Mucosa of rectum (tissue), 2 donors: ENCODE measurements around the gene TALDO1.
"Not testable (repeated sequence)": the region's sequence is repeated elsewhere in the genome, so short reads cannot be mapped to it uniquely, and the experiment has no call there.

Source experiments
- H3K27ac ChIP-seq, 2 donors: one replicate each; pipeline ENCODE4 v1.7.0; 2013; ENCODE audit warnings: inconsistent platforms in 2 of 2, low read depth in 2 of 2, low read length in 2 of 2
- H3K27me3 ChIP-seq, 2 donors: one replicate each; pipeline ENCODE4 v1.7.0; 2013; ENCODE audit warnings: low read length in 2 of 2; ENCODE audit not compliant: control insufficient read depth in 2 of 2, insufficient read depth in 2 of 2
- H3K36me3 ChIP-seq, 2 donors: one replicate each; pipeline ENCODE4 v1.7.0; 2013; ENCODE audit warnings: low read length in 2 of 2; ENCODE audit not compliant: control insufficient read depth in 2 of 2, insufficient read depth in 2 of 2
- H3K4me1 ChIP-seq, 2 donors: one replicate each; pipeline ENCODE4 v1.7.0; 2013; ENCODE audit warnings: low read length in 2 of 2, mild to moderate bottlenecking in 1 of 2; ENCODE audit not compliant: control insufficient read depth in 2 of 2, insufficient read depth in 2 of 2
- H3K4me3 ChIP-seq, 2 donors: one replicate each; pipeline ENCODE4 v1.7.0; 2013; ENCODE audit warnings: low read length in 2 of 2
- H3K9ac ChIP-seq, 2 donors: one replicate each; pipeline ENCODE4 v1.7.0; 2013; ENCODE audit warnings: low read length in 2 of 2, low read depth in 1 of 2, mild to moderate bottlenecking in 1 of 2
- H3K9me3 ChIP-seq, 2 donors: one replicate each; pipeline ENCODE4 v1.7.0; 2013; ENCODE audit warnings: low read length in 2 of 2; ENCODE audit not compliant: control insufficient read depth in 2 of 2
- donor health status: healthy.
- donor health status: Normal muscosa, but diverticular disease.

The TALDO1 gene

DNA sequence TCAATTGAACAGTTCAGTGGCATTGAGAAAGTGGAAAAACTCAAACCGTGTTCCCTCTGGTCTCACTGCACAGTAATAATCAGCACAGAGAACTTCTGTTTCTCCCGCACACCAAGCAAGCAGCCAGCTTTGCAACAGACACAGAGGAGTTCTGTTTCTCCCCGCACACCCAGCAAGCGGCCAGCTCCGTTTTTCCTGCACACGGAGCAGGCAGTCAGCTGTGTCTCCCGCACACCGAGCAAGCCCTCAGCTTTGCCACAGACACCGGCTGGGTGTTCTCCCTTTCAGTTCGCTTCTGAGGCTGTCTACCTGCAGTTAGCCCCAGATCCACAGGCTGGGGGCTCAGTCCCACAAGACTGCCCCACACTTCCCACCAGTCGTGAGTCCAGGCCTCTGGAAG, 9.9 kb upstream of the TALDO1 start:
- H3K27me3 ChIP-seq: peaks cover 4 to 5% of the 10 kb centered on the region in 2 donors
- H3K27ac ChIP-seq: no peak overlapping the region
- no peaks in the 10 kb centered on the region for H3K36me3 ChIP-seq
- H3K9me3 ChIP-seq: no peaks in the 10 kb centered on the region
- no peaks in the 10 kb centered on the region for H3K4me1 ChIP-seq
- no peak overlapping the region for H3K4me3 ChIP-seq
- no peak overlapping the region for H3K9ac ChIP-seq

DNA sequence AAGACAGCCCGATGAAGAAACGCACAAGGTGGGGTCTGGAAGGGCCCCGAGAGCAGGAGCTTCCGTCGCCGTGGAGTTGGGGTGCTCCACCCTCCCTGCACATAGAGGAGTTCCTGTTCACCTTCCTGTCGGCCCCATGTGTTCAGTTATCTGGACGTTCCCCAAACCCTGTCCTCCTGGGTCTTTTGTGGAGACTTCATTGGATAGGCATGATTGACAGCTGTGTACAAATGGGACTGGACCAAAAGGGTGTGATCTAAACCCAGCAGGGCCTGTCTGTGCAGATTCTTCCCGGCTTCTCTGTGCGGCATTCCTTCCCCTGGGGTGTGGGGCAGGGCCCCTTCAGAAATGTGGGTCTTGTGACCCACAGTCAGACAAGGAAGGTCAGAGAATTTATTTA, 9.4 kb upstream of the TALDO1 start:
- H3K9ac ChIP-seq, H3K27ac ChIP-seq, H3K36me3 ChIP-seq, H3K4me3 ChIP-seq, H3K27me3 ChIP-seq, H3K4me1 ChIP-seq, H3K9me3 ChIP-seq: not testable (repeated sequence)

DNA sequence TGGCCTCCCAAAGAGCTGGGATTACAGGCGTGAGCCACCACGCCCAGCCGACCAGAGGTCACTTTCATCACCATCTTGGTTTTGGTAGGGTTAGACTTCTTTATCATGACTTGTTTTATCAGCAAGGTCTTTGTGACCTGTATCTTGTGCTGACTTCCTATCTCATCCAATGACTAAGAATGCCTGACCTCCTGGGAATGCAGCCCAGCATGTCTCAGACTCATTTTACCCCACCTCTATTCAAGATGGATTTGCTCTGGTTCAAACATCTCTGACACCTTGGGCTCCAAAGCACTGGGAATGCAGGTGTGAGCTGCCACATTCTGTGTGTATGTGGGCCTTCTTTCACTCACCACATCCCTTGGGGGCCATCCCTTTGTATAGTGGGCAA, 5.1 kb upstream of the TALDO1 start:
- Histone ChIP-seq H3K27ac (no peak overlapping the region), H3K4me1 (no peaks in the 10 kb centered on the region), H3K9ac (no peak overlapping the region), H3K27me3 (peaks cover 2 to 4% of the 10 kb centered on the region in 2 donors), H3K9me3 (no peaks in the 10 kb centered on the region), H3K36me3 (no peaks in the 10 kb centered on the region), H3K4me3 (no peak overlapping the region)

DNA sequence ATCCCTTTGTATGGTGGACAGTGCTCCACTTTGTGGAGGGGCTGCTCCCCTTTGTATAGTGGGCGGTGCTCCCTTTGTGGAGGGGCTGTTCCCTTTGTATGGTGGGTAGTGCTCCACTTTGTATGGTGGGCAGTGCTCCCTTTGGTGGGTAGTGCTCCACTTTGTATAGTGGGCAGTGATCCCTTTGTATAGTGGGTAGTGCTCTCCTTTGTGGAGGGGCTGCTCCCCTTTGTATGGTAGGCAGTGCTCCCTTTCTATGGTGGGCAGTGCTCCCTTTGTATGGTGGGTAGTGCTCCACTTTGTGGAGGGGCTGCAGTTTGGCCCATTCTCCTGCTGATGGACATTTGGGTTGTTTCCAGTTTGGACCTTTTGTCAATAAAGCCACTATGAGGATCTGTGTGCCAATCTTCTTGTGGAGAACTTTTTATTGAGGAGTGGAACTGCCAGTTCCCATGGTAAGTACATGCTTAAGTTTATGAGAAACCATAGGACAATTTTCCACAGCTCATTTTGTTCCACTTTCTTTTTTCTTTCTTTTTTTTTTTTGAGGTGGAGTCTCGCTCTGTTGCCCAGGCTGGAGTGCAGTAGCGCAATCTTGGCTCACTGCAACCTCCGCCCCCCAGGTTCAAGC, 4.6 kb upstream of the TALDO1 start:
- no peak overlapping the region for H3K4me3 ChIP-seq
- no peaks in the 10 kb centered on the region for H3K27me3 ChIP-seq
- H3K27ac ChIP-seq: no peak overlapping the region
- H3K4me1 ChIP-seq: peaks cover 0 to under 1% of the 10 kb centered on the region in 2 donors
- no peak overlapping the region for H3K9ac ChIP-seq
- H3K36me3 ChIP-seq: no peaks in the 10 kb centered on the region
- H3K9me3 ChIP-seq: no peaks in the 10 kb centered on the region

DNA sequence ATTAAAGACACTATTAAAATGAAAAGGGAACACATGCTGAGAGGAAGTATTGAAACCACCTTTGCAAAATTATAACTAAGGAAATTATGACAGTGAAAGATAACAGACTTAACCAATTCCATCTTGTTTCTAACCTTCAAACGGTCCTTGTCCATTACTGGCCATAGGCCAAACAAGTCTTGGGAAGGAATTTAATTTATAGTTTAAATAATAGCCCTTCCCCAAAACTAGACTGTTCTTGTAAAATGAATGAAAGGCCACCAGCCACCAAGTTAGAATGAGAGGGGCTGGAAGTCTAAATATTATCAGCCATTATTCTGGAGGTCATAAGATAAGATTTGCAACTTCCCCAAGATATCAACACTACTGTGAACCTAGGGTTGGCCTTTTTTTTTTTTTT, 1.8 kb upstream of the TALDO1 start:
- Histone ChIP-seq H3K9me3 (no peaks in the 10 kb centered on the region), H3K27ac (no peak overlapping the region), H3K36me3 (no peaks in the 10 kb centered on the region), H3K4me3 (no peak overlapping the region), H3K4me1 (peaks cover 10 to 16% of the 10 kb centered on the region in 2 donors), H3K9ac (no peak overlapping the region), H3K27me3 (no peaks in the 10 kb centered on the region)

DNA sequence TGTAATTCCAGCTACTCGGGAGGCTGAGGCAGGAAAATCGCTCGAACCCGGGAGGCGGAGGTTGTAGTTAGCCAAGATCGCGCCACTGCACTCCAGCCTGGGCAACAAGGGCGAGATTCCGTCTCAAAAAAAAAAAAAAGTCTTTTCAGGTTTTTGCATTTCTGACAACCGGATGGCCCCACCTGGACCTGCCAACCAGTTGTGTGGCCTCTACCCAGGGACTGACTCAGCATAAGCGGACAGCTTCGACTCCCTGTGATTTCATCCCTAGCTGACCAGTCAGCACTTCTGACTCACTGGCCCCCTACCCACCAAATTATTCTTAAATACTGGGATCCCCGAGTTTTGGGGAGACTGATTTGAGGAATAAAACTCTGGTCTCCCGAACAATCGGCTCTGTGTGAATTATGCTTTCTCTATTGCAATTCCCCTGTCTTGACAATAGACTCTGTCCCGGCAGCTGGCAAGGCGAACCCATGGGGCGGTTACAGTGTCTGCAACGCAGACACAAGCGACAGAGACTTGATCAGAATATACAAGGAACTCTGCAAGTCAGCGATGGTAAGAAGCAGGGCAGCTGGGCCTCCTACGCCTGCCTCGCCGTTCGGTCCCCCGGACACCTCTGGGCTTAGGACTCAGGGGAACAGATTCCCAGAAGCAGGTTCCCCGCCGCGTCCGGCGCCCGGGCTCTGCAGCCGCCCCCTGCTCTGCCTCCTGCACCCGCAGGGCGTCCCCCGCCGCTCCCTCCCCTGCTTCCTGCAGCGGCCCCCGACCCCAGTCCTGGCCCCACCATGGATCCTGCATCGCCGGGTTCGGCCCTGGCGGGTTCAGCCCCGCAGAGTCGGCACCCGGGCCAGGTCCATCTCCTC, 741 bp upstream of the TALDO1 start:
- H3K27me3 ChIP-seq: no peaks in the 10 kb centered on the region
- peak overlapping the region; percentile 66 to 81 for H3K4me3 ChIP-seq
- H3K27ac ChIP-seq: peak overlapping the region in 1 of 2 donors; percentile 75
- H3K9me3 ChIP-seq: no peaks in the 10 kb centered on the region
- H3K36me3 ChIP-seq: no peaks in the 10 kb centered on the region
- H3K4me1 ChIP-seq: peaks cover 10 to 16% of the 10 kb centered on the region in 2 donors
- peak overlapping the region; percentile 63 to 89 for H3K9ac ChIP-seq

DNA sequence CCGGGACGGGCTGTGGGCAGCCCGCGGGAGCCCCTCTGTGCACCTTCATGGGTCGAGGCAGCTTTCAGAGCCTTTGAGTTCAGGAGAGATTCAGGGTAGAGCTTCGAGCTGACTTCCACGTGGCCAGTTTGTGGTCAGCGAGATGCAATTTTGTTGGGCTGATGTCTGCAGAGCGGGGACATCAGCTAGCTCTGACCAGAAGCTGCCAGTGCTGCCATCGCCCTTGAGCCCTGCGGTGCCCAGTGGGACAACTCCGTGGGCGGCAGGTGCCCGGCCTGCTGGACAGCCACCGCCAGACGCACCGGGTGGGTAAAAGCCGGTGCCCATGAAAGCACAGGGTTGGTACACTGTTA, 719 bp downstream of the TALDO1 start:
- Histone ChIP-seq H3K27ac (peak overlapping the region; percentile 58 to 67), H3K9me3 (no peaks in the 10 kb centered on the region), H3K36me3 (peaks cover 0 to 3% of the 10 kb centered on the region in 2 donors), H3K27me3 (no peaks in the 10 kb centered on the region), H3K4me3 (peak overlapping the region; percentile 77 to 81), H3K4me1 (peaks cover 10 to 16% of the 10 kb centered on the region in 2 donors), H3K9ac (peak overlapping the region; percentile 72 to 89)

DNA sequence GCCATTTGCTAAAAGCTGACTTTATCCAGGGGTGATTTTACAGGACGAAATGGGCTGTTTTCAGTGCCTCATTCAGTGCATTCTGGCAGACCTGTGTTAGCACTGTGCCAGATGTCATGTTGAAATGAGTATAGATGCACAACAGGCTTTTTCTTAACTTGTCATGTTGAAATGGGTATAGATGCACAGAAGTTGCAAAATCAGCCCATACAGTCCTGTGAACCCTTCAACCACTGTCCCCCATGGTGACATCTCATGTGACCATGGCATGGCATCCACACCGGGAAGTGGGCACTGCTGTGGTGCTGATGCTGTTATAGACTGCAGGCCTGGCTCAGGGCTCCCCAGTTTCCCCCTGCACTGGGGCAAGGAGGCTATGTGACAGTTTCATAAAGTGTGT, 2.5 kb downstream of the TALDO1 start:
- Histone ChIP-seq H3K36me3 (peaks cover 0 to 3% of the 10 kb centered on the region in 2 donors), H3K27ac (no peak overlapping the region), H3K27me3 (no peaks in the 10 kb centered on the region), H3K9me3 (no peaks in the 10 kb centered on the region), H3K4me1 (peaks cover 10 to 16% of the 10 kb centered on the region in 2 donors), H3K4me3 (no peak overlapping the region), H3K9ac (peak overlapping the region in 1 of 2 donors; percentile 18)

DNA sequence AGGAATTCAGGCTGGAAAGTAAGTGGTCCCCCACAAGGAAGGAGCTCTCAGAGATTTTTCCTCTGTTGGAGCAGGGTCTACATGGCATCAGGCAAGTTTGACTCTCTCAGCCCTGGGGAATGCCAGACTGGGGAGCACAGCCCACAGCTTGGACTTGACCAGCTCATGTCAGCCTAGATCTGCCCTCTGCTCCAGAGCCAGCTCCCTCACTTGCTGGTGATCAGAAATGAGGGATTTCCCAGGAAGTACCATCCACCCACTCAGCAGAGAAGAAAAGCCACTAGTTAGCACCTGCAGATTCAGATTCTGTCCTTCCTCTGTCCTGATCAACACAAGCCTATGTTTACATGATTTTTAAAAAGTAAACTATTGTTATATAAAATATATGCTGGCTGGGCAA, 13.0 kb downstream of the TALDO1 start:
- Histone ChIP-seq H3K9ac (no peak overlapping the region), H3K9me3 (no peaks in the 10 kb centered on the region), H3K27me3 (no peaks in the 10 kb centered on the region), H3K4me1 (peaks cover 7 to 8% of the 10 kb centered on the region in 2 donors), H3K27ac (no peak overlapping the region), H3K36me3 (peaks cover 31 to 51% of the 10 kb centered on the region in 2 donors), H3K4me3 (no peak overlapping the region)

DNA sequence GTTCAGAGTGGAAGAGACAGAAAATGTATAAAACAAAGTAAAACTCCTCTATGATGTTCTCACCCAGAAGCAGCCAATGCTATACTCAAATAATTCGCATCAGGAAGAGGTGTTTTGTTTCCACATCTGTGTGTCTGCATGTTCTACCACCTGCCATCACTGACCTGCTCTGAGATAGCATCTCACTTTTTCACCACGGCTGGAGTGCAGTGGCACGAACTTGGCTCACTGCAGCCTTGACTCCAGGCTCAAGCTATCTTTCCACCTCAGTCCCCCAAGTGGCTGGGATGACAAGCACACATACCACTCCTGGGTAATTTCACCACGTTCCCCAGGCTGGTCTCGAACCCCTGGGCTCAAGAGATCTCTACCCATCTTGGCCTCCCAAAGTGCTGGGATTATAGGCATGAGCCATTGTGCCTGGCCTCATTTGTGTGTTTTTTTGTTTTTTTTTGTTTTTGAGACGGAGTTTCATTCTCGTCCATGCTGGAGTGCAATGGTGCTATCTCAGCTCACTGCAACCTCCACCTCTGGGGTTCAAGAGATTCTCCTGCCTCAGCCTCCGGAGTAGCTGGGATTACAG, 14.4 kb downstream of the TALDO1 start:
- Histone ChIP-seq H3K27me3 (no peaks in the 10 kb centered on the region), H3K4me1 (peaks cover 7 to 8% of the 10 kb centered on the region in 2 donors), H3K9ac (no peak overlapping the region), H3K9me3 (no peaks in the 10 kb centered on the region), H3K36me3 (peaks cover 38 to 54% of the 10 kb centered on the region in 2 donors), H3K4me3 (no peak overlapping the region), H3K27ac (no peak overlapping the region)
